ENCODE measurements around the gene FMO5. TPM values are rescaled to one million over a fixed set of nuclear protein-coding genes. Genes with fewer than 3 reads are reported as not detected.
A peak's percentile ranks its signal among the peaks of the same experiment; 100 is the strongest.

FMO5 gene
- total and polyA plus RNA-seq, 4 donors: 36.0 to 152 (median 99.1) TPM

DNA sequence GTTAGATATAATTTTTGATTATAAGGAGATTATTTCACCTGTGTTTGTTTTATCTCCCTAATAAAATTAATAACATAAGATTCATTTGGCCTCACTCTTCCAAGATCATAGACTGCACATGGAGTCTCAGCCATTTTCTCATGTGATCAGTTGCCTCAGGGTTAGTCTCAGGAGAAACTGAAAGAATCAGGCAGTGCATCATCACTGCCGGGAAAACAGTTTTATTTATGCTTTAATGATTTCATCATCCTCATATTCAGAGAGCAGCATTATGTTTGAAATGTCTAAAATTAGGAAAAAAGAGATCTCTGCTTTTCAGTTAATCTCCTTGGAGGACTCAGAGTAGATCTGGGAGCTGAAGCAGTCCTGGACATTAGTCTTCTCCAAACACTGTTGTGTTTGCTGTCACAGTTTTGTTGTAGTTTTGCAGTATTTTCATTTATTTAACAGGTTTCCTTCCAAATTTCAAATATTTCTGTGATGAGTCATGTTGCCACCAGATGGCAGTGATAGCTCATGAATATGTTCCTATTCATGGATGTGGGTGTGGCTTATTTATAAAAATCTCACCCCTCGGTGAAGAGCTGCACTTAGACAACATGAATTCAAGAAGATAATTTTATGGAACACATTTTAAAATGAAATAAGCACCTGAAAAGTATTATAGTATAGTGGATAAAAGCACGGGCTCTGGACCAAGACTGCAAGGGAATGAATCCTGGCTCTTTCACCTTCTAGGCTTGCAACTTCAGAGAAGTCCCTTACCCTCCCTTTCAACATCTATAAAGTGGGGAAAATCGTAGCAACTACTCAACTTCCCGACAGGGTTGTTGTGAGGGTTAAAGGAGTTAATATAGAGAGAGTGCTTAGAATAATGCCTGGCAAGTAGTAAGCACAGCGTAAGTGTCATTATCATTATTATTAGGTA, 48.5 kb upstream of the FMO5 start:
- peaks cover 4 to 36% (median 29%) of the 10 kb centered on the region in 4 donors for H3K36me3 ChIP-seq (ENCODE audit: control insufficient read depth in 4 of 4, insufficient read depth in 3 of 4, low read depth in 1 of 4, low read length in 3 of 4)
- H3K27me3 ChIP-seq (ENCODE audit: control insufficient read depth in 4 of 4, insufficient read depth in 4 of 4, low read length in 3 of 4): no peaks in the 10 kb centered on the region
- TF ChIP-seq TAF1 (conservative IDR thresholded peaks at IDR 0.05) (no peak), EGR1 (IDR thresholded peaks at IDR 0.05; ENCODE audit: low read depth in 2 of 2) (no peak), JUND (IDR thresholded peaks at IDR 0.05) (peak; percentile 39 to 61), NR2F2 (IDR thresholded peaks at IDR 0.05) (no peak), RXRA (IDR thresholded peaks at IDR 0.05) (no peak), YY1 (IDR thresholded peaks at IDR 0.05) (peak; percentile 6), HNF4A (conservative IDR thresholded peaks at IDR 0.05) (no peak), FOXA2 (IDR thresholded peaks at IDR 0.05) (no peak), SP1 (IDR thresholded peaks at IDR 0.05) (no peak), RAD21 (IDR thresholded peaks at IDR 0.05) (peak; percentile 87 to 91), GABPA (IDR thresholded peaks at IDR 0.05 in 1 of 2, conservative IDR thresholded peaks at IDR 0.05 in 1 of 2) (no peak), HNF4G (IDR thresholded peaks at IDR 0.05) (no peak)
- TF ChIP-seq, protein P1, sequence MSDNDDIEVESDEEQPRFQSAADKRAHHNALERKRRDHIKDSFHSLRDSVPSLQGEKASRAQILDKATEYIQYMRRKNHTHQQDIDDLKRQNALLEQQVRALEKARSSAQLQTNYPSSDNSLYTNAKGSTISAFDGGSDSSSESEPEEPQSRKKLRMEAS (IDR thresholded peaks at IDR 0.05): no peak
- TF ChIP-seq, protein P2, sequence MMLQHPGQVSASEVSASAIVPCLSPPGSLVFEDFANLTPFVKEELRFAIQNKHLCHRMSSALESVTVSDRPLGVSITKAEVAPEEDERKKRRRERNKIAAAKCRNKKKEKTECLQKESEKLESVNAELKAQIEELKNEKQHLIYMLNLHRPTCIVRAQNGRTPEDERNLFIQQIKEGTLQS (IDR thresholded peaks at IDR 0.05): no peak
- TF ChIP-seq, protein P3, sequence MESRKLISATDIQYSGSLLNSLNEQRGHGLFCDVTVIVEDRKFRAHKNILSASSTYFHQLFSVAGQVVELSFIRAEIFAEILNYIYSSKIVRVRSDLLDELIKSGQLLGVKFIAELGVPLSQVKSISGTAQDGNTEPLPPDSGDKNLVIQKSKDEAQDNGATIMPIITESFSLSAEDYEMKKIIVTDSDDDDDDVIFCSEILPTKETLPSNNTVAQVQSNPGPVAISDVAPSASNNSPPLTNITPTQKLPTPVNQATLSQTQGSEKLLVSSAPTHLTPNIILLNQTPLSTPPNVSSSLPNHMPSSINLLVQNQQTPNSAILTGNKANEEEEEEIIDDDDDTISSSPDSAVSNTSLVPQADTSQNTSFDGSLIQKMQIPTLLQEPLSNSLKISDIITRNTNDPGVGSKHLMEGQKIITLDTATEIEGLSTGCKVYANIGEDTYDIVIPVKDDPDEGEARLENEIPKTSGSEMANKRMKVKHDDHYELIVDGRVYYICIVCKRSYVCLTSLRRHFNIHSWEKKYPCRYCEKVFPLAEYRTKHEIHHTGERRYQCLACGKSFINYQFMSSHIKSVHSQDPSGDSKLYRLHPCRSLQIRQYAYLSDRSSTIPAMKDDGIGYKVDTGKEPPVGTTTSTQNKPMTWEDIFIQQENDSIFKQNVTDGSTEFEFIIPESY (IDR thresholded peaks at IDR 0.05): no peak
- TF ChIP-seq, protein P4, sequence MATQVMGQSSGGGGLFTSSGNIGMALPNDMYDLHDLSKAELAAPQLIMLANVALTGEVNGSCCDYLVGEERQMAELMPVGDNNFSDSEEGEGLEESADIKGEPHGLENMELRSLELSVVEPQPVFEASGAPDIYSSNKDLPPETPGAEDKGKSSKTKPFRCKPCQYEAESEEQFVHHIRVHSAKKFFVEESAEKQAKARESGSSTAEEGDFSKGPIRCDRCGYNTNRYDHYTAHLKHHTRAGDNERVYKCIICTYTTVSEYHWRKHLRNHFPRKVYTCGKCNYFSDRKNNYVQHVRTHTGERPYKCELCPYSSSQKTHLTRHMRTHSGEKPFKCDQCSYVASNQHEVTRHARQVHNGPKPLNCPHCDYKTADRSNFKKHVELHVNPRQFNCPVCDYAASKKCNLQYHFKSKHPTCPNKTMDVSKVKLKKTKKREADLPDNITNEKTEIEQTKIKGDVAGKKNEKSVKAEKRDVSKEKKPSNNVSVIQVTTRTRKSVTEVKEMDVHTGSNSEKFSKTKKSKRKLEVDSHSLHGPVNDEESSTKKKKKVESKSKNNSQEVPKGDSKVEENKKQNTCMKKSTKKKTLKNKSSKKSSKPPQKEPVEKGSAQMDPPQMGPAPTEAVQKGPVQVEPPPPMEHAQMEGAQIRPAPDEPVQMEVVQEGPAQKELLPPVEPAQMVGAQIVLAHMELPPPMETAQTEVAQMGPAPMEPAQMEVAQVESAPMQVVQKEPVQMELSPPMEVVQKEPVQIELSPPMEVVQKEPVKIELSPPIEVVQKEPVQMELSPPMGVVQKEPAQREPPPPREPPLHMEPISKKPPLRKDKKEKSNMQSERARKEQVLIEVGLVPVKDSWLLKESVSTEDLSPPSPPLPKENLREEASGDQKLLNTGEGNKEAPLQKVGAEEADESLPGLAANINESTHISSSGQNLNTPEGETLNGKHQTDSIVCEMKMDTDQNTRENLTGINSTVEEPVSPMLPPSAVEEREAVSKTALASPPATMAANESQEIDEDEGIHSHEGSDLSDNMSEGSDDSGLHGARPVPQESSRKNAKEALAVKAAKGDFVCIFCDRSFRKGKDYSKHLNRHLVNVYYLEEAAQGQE (IDR thresholded peaks at IDR 0.05): no peak
- TF ChIP-seq, protein P5, sequence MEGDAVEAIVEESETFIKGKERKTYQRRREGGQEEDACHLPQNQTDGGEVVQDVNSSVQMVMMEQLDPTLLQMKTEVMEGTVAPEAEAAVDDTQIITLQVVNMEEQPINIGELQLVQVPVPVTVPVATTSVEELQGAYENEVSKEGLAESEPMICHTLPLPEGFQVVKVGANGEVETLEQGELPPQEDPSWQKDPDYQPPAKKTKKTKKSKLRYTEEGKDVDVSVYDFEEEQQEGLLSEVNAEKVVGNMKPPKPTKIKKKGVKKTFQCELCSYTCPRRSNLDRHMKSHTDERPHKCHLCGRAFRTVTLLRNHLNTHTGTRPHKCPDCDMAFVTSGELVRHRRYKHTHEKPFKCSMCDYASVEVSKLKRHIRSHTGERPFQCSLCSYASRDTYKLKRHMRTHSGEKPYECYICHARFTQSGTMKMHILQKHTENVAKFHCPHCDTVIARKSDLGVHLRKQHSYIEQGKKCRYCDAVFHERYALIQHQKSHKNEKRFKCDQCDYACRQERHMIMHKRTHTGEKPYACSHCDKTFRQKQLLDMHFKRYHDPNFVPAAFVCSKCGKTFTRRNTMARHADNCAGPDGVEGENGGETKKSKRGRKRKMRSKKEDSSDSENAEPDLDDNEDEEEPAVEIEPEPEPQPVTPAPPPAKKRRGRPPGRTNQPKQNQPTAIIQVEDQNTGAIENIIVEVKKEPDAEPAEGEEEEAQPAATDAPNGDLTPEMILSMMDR (IDR thresholded peaks at IDR 0.05; ENCODE audit: low read depth, low read length, missing input control): peak; percentile 60
- H3K9me3 ChIP-seq (ENCODE audit: control insufficient read depth in 4 of 4, low read length in 3 of 4): no peaks in the 10 kb centered on the region
- H3K9ac ChIP-seq (ENCODE audit: low read depth in 1 of 2, low read length in 2 of 2): no peak overlapping the region
- no peak overlapping the region for H3K4me3 ChIP-seq (ENCODE audit: low read depth in 1 of 3, low read length in 3 of 3)
- H3K4me1 ChIP-seq (ENCODE audit: control insufficient read depth in 4 of 4, insufficient read depth in 4 of 4, low read length in 3 of 4): peaks cover 0 to 8% (median 5%) of the 10 kb centered on the region in 4 donors
- peak overlapping the region; percentile 22 to 47 for H3K27ac ChIP-seq (ENCODE audit: low read depth in 1 of 2, low read length in 2 of 2)
- no peak for DNase-seq (ENCODE audit: low spot score)
- WGBS: 49% methylated on average over 6 of the region's 6 CpGs

Measured in liver (tissue), 9 donors.